ENCODE results near the gene TBC1D24.

The TBC1D24 gene

GRCh38 chr16:2499454-2499853 lies 24.5 kb downstream of the TBC1D24 start:
- no peak for DNase-seq (ENCODE audit: low read depth)
- no peak overlapping the region for H3K4me3 ChIP-seq (ENCODE audit: low read length)
- TF ChIP-seq CTCF (IDR thresholded peaks at IDR 0.05; ENCODE audit: insufficient read depth, low read depth, low read length, missing control alignments) = no peak

GRCh38 chr16:2499890-2500429 lies 25.0 kb downstream of the TBC1D24 start:
- H3K4me3 ChIP-seq (ENCODE audit: low read length) = no peak overlapping the region
- DNase-seq (ENCODE audit: low read depth) = no peak
- no peak for TF ChIP-seq CTCF (IDR thresholded peaks at IDR 0.05; ENCODE audit: insufficient read depth, low read depth, low read length, missing control alignments)

GRCh38 chr16:2500430-2500917 lies 25.5 kb downstream of the TBC1D24 start:
- DNase-seq (ENCODE audit: low read depth) = no peak
- no peak for TF ChIP-seq CTCF (IDR thresholded peaks at IDR 0.05; ENCODE audit: insufficient read depth, low read depth, low read length, missing control alignments)
- H3K4me3 ChIP-seq (ENCODE audit: low read length) = no peak overlapping the region

GRCh38 chr16:2500918-2501750 lies 26.2 kb downstream of the TBC1D24 start:
- TF ChIP-seq CTCF (IDR thresholded peaks at IDR 0.05; ENCODE audit: insufficient read depth, low read depth, low read length, missing control alignments) = peak; percentile 90
- DNase-seq (ENCODE audit: low read depth) = peak; percentile 76

GRCh38 chr16:2501946-2502895 lies 27.3 kb downstream of the TBC1D24 start:
- H3K4me3 ChIP-seq (ENCODE audit: low read length) = no peak overlapping the region
- TF ChIP-seq CTCF (IDR thresholded peaks at IDR 0.05; ENCODE audit: insufficient read depth, low read depth, low read length, missing control alignments) = no peak

More at GRCh38 chr16:2500918-2501750, 26.2 kb downstream of the TBC1D24 start:
- H3K4me3 ChIP-seq (ENCODE audit: low read length) = no peak overlapping the region

GRCh38 chr16:2505695-2506094 lies 30.8 kb downstream of the TBC1D24 start:
- no peak for TF ChIP-seq CTCF (IDR thresholded peaks at IDR 0.05; ENCODE audit: insufficient read depth, low read depth, low read length, missing control alignments)
- no peak overlapping the region for H3K4me3 ChIP-seq (ENCODE audit: low read length)
- no peak for DNase-seq (ENCODE audit: low read depth)

More at GRCh38 chr16:2501946-2502895, 27.3 kb downstream of the TBC1D24 start:
- no peak for DNase-seq (ENCODE audit: low read depth)
